DND-41 (cell line): Measurements from ENCODE around the gene FAM20B.

Experiments used
- CTCF ChIP-seq: IDR thresholded peaks from 2 replicates; pipeline ENCODE4 v1.5.1; 2012; ENCODE audit warnings: borderline replicate concordance, low read length, moderate library complexity, mild to moderate bottlenecking; ENCODE audit not compliant: poor library complexity, severe bottlenecking; ENCODE audit errors: extremely low read depth
- EZH2 ChIP-seq: IDR thresholded peaks from 3 replicates; pipeline ENCODE4 v1.6.1; 2012; ENCODE audit warnings: borderline replicate concordance, low read depth, mild to moderate bottlenecking, moderate library complexity, low read length, inconsistent platforms; ENCODE audit not compliant: severe bottlenecking

DNA sequence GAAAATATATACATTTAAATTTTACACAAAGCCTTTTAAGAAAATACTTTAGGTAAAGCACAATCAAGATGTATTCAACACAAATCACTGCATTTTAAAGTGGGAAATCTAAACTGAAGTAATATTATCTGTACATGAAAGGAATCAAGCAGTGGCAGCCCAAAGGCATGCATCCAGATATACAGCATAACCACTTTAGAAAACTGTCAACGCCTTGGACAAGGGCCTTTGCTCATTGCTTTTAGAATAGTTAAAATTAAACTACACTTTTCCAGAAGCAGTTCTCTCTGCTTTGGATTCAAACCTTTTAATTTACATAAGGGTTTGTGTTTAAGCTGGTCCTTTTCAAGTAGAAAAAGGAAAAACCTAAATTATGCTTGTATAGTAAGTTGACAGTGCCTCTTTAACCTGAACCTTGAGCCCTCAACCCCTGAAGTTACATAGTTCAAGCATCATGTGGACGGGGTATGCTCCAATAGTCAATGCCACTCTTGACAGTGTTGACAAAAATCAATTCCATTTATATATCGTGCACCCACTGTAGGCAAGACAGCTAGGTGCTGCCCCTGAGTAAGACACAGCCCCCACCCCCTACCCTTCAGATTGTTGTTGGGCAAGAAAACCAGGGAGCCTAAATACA, 79.0 kb downstream of the FAM20B start:
- TF ChIP-seq CTCF: no peak
- TF ChIP-seq EZH2: no peak
